ENCODE measurements around the gene MRPS22.

- TF ChIP-seq, protein P1, sequence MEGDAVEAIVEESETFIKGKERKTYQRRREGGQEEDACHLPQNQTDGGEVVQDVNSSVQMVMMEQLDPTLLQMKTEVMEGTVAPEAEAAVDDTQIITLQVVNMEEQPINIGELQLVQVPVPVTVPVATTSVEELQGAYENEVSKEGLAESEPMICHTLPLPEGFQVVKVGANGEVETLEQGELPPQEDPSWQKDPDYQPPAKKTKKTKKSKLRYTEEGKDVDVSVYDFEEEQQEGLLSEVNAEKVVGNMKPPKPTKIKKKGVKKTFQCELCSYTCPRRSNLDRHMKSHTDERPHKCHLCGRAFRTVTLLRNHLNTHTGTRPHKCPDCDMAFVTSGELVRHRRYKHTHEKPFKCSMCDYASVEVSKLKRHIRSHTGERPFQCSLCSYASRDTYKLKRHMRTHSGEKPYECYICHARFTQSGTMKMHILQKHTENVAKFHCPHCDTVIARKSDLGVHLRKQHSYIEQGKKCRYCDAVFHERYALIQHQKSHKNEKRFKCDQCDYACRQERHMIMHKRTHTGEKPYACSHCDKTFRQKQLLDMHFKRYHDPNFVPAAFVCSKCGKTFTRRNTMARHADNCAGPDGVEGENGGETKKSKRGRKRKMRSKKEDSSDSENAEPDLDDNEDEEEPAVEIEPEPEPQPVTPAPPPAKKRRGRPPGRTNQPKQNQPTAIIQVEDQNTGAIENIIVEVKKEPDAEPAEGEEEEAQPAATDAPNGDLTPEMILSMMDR (IDR thresholded peaks at IDR 0.05): no peak
- no peak for TF ChIP-seq POLR2A (IDR thresholded peaks at IDR 0.05)
Observed at GRCh38 chr3:139346771-139347170, 3.0 kb downstream of the MRPS22 start.

Data from stomach (tissue), 4 donors.